ENCODE measurements around the gene LYPD6B.

Gene LYPD6B

DNA sequence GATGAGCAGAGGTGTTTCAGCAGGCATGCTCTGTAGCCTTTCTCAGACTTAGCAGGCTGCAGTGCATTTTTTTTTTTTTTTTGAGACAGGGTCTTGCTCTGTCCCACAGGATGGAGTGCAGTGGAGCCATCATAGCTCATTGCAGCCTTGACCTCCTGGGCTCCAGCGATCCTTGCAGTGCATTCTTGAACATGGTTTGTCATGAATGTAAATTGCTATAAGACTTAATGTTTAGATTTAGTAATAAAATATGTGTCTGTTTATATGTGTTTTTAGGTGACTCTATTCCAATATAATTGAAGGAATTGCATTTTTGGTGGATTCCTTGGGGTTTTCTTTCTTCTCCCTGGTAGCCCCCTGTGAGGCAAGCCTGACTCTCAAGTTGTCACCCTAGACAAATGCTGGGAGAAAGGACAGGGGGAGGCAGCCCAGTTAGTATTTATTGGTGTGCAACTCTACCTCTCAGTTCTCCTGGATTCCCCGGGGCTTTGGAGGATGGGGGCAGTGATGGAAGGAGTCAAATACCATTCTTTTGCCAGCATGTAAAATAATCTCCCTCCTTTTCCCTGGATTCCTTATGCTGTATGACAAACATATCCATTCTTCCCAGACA lies 22.7 kb downstream of the LYPD6B start:
- DNase-seq (ENCODE audit: low read depth): no peak
- H3K4me3 ChIP-seq (ENCODE audit: low read depth, low read length): no peak overlapping the region
- TF ChIP-seq, protein P1, sequence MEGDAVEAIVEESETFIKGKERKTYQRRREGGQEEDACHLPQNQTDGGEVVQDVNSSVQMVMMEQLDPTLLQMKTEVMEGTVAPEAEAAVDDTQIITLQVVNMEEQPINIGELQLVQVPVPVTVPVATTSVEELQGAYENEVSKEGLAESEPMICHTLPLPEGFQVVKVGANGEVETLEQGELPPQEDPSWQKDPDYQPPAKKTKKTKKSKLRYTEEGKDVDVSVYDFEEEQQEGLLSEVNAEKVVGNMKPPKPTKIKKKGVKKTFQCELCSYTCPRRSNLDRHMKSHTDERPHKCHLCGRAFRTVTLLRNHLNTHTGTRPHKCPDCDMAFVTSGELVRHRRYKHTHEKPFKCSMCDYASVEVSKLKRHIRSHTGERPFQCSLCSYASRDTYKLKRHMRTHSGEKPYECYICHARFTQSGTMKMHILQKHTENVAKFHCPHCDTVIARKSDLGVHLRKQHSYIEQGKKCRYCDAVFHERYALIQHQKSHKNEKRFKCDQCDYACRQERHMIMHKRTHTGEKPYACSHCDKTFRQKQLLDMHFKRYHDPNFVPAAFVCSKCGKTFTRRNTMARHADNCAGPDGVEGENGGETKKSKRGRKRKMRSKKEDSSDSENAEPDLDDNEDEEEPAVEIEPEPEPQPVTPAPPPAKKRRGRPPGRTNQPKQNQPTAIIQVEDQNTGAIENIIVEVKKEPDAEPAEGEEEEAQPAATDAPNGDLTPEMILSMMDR (IDR thresholded peaks at IDR 0.05; ENCODE audit: control insufficient read depth, extremely low read depth, insufficient read depth): no peak

DNA sequence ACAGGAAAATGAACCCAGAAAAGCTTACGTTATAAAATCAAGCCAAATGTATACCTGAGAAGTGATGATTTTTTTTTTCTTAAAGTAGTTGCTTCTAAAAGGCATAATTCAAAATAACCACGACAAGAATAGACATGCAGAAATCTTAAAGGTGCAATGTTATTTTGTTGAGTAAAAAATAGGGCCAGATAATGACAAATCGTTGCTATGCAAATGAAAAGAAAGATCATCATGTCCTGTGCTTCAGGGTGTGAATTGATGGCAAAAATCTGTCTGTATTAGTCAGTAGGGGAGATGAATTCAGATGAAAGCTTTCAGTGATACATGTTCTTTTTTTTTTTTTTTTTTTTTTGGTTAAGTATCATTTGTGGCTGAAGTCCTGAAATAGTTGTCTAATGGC lies 24.0 kb downstream of the LYPD6B start:
- TF ChIP-seq, protein P1 (IDR thresholded peaks at IDR 0.05; ENCODE audit: control insufficient read depth, extremely low read depth, insufficient read depth): no peak
- no peak overlapping the region for H3K4me3 ChIP-seq (ENCODE audit: low read depth, low read length)
- DNase-seq (ENCODE audit: low read depth): no peak

DNA sequence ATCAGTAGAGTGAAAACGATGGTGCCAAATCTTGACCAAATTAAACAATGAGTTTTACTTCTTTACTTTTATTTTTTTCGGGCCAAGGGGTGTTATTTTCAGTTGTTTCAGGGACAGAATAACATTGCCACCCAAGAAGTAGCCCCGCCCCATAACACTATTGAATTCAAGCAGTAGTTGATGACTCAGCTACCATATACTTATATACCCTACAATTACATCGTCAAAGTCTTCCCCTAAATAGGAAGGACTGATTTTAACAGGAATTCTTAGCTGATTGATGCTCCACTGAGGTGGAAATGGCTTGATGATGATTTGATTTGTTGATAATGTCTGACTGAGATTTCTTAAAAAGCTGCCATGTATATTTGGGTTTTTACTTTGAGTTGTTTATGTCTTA lies 24.7 kb downstream of the LYPD6B start:
- TF ChIP-seq, protein P1 (IDR thresholded peaks at IDR 0.05; ENCODE audit: control insufficient read depth, extremely low read depth, insufficient read depth): no peak
- no peak overlapping the region for H3K4me3 ChIP-seq (ENCODE audit: low read depth, low read length)
- no peak for DNase-seq (ENCODE audit: low read depth)

DNA sequence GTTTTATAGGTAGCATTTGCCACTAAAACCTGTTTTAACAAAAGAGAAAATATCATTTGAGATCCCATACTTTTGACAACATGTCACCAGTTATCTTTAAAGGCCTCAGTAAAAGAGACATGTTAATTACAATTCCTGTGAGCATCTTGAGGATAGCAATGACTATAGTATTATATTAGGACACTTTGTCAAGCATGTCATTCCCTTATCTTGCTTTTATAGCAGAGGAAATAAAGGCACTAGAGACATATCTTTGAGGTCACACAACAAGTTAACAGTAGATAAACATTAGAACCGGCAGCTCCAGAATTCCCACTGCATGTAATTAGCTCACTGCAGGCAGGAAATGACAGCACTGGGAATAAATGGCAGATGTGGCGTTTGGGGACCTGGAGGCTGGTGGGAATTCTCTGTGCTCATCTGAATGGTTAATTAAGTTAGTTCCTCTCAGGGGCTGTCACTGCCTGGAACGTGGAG lies 25.9 kb downstream of the LYPD6B start:
- DNase-seq (ENCODE audit: low read depth): no peak
- TF ChIP-seq, protein P1 (IDR thresholded peaks at IDR 0.05; ENCODE audit: control insufficient read depth, extremely low read depth, insufficient read depth): no peak
- no peak overlapping the region for H3K4me3 ChIP-seq (ENCODE audit: low read depth, low read length)

DNA sequence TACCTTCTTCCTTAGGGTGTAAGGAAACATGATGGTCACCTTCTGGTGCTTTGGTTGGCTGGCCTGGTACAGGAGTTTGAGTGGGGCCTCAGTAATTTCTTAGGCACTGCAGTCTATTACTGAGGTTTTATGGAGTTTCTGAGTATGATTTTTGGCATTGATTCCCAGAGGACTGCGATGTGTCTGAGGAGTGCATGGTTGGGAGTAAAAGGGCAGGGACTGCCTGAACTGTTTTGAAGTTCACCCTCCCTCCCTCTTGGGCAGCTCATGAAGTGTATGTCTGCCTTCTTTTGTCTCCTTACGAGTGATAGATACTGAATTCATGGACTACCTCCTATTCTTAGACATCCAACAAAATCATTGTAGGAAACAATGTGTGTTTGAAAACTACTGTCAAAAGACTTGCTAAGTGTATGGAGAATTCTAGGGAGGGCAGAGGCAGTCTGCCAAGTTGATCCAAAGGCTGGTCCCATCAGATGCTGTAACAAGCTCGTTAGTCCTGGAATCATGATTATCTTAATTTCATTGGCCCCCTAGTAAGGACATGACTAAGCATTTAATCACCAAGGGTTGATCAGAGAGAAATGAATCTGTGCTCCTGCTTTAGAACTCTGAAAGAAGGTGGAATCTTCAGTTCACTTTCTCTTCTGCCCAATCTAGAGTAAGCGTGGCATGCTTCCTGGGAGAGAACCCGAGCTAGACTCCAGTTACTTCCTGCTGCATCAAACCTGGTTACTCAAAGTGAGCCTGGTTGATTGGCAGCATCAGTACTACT lies 26.5 kb downstream of the LYPD6B start:
- DNase-seq (ENCODE audit: low read depth): no peak
- H3K4me3 ChIP-seq (ENCODE audit: low read depth, low read length): no peak overlapping the region
- TF ChIP-seq, protein P1 (IDR thresholded peaks at IDR 0.05; ENCODE audit: control insufficient read depth, extremely low read depth, insufficient read depth): no peak

DNA sequence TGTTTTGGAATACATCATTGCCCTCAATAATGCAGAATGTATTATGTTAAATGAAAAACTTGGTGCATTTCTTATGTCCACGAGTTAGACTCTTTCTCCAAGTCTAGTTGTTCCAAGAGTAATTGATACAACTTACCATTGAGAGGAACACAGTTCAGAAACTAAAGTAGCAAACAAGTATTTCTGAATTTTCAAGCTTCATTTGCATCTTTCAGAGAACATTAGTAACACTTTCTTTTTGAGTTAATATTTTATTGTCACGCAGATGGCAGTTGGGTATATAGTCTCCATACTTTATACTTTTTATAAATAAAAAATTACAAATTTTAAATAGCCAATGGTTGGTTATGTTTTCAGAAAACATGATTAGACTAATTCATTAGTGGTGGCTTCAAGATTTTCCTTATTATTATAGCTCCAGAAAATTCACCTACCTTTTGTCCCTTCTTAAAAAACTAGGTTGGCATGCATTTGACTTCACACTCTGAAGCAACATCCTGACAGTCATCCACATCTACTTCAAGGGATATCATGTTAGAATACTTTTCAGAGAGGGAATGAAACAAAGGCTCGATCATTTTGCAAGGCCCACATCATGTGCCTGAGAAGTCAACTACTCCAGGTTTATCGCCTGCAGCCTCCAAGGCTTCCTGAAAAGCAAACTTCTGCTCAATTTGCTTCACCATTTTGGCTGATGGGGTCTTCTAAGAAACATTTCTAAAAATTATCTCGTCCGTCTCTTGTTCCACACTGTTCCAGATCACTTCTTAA lies 29.9 kb downstream of the LYPD6B start:
- DNase-seq (ENCODE audit: low read depth): no peak
- TF ChIP-seq, protein P1 (IDR thresholded peaks at IDR 0.05; ENCODE audit: control insufficient read depth, extremely low read depth, insufficient read depth): no peak
- H3K4me3 ChIP-seq (ENCODE audit: low read depth, low read length): no peak overlapping the region
